HUDEP-2 (cell line): ENCODE measurements around the gene SERTAD4.
"Not testable (repeated sequence)": the region's sequence is repeated elsewhere in the genome, so short reads cannot be mapped to it uniquely, and the experiment has no call there.

Experiments used
- DNase-seq, 76 experiments: peaks; one replicate each; lab custom pipeline; 2025; ENCODE audit not compliant: unreplicated experiment in 76 of 76; lab: John Stamatoyannopoulos, UW

Gene SERTAD4

DNA sequence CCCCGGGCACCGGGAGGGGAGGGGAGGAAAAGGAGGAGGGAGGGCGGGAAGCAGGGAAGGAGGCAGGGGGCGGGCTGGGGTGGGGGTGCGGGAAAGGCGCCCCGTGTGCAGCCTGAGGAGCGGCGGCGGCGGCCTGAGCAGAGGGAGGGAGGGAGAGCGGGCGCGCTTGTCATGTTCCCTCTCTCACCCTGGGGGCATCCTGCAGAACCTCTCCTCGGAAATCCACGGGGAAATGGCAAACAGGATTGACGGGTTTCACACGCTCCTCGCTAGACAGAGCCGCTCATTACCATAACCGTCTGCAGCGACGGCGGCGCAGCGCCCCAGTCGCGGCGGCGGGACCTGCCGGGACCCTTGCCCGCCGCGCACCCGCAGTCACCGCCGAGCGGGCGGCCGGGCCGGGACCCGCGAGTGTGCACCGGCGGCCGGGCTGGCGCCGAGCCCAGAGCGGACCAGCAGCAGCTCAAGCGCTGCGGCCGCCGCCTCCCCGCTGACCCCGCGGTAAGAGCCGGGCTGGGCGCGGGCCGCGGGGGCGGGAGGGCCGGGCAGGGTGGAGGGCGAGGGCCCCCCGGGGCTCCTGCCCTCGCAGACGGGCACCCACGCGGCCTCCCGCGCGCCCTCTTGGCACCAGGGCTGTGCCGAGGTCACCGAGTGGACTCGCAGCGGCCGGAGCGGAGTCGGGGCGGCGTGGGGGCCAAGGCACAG, at the start of gene SERTAD4:
SERTAD4 (plus strand) TSS at position 286 of the 705 bp plus-strand sequence. CDS start 5,165 bp downstream, outside the sequence.
- no peak for DNase-seq

DNA sequence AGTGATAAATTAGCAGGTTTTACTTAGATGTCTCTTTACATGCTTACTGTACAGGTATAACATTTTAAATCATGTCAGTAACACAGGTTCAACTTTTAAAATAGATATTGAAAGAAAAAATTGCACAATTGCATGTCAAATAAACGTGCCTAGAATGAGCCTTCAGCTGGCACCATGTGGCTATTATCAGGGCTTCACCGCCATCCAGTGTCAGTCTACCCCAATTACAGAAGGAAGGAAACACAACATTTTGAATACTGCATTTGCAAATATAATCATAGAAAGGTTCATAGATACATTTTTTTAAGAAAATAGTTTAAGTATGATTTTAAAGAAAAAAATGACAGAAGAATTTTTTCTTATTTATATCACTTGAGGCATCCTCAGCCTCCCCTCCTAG, 47.5 kb upstream of the SERTAD4 start:
- DNase-seq: no peak

DNA sequence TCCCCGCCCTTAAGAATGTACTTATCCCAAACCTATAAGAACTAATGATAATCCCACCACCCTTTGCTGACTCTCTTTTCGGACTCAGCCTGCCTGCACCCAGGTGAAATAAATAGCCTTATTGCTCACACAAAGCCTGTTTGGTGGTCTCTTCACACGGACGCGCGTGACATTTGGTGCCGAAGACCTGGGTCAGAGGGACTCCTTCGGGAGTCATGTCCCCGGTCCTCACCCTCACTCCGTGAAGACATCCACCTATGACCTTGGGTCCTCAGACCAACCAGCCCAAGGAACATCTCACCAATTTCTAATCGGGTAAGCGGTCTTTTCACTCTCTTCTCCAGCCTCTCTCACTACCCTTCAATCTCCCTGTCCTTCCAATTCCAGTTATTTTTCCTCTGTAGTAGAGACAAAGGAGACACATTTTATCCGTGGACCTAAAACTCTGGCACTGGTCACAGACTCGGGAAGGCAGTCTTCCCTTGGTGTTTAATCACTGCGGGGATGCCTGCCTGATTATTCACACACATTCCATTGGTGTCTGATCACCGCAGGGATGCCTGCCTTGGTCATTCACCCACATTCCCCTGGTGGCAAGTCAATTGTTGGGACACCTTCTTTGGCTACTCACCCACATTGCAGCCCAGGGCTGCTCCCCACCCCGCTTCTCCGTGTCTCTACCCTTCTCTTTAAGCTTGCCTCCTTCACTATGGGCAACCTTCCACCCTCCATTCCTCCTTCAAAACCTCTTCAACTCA, 44.6 kb upstream of the SERTAD4 start:
- DNase-seq: not testable (repeated sequence)

GRCh38 chr1:210189426-210189825, 43.2 kb upstream of the SERTAD4 start:
- DNase-seq: no peak

DNA sequence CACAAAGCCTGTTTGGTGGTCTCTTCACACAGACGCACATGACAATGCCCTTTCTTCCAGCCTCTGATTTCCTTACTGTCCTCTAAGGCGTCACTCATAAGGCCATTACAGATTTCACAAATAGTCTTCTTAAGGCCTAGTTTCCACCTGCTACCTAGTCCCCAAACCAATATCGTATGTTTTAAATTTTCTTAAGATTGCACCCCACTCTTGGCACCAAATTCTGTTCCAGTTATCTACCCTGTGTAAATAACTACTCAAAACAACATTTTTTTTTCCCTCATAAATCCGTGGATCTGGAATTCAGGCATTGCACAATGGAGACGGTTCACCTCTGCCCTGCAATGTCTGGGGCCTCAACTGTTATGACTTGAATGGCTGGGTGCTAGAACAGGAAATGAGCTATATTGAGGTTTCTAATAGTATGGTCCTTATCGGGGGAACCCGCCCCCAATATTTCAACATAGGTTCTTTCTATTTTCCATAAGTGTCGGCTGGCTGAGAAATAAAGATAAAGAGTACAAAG, 36.9 kb upstream of the SERTAD4 start:
- DNase-seq: no peak

DNA sequence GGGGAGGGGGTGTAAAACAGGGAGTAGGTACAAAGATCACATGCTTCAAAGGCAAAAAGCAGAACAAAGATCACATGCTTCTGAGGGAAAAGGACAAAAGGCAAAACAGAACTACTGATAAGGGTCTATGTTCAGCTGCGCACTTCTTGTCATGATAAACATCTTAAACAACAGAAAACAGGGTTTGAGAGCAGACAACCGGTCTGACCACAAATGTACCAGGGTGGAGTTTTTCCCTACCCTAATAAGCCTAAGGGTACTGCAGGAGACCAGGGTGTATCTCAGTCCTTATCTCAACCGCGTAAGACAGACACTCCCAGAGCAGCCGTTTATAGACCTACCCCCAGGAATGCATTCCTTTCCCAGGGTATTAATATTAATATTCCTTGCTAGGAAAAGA, 36.3 kb upstream of the SERTAD4 start:
- peak in 2 of 76 experiments; percentile 6 to 11 for DNase-seq

GRCh38 chr1:210198840-210199239, 33.8 kb upstream of the SERTAD4 start:
- DNase-seq: no peak

DNA sequence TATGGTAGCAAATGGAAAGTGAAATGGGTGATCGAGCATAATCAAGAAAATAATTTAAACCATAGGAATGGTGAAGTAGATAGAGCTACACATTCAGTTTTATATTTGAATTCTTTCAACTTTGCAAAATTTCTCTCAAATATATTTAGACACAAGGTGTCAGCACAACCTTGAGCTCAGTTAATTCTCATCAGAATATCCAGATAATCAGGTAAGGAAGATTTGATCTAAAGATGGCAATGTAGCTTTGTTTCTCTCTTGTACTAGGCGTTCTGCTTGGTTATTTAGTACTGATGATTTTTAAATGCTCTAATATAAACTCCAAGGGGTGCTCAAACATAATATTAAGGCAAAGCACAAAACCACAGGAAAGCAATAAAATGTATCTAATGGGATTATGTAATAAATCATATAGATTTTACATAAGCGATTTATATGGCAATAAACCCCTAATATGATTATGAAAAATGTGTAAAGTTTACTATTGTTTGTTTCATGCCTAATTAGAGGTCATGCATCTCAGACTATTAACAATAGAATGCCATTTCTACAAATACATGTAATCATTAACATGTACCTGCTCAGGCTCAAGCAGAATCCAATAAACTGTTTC, 32.4 kb upstream of the SERTAD4 start:
- no peak for DNase-seq

DNA sequence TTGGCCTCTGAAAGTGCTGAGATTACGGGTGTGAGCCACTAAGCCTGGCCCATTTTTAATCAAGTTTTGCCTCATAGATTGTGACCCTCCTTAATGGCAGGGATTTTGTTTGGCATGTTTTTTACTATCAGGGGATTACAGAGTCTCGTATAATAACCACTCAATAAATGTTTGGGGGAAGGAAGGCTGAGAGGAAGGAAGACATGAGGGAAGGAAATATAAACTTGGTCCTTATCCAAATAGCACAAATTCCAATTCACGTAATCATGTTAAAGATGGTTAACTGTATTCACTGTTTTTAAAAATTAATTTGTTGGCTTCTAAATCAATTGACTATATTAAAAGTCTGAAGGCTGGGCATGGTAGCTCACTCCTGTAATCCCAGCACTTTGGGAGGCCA, 30.9 kb upstream of the SERTAD4 start:
- DNase-seq: no peak

DNA sequence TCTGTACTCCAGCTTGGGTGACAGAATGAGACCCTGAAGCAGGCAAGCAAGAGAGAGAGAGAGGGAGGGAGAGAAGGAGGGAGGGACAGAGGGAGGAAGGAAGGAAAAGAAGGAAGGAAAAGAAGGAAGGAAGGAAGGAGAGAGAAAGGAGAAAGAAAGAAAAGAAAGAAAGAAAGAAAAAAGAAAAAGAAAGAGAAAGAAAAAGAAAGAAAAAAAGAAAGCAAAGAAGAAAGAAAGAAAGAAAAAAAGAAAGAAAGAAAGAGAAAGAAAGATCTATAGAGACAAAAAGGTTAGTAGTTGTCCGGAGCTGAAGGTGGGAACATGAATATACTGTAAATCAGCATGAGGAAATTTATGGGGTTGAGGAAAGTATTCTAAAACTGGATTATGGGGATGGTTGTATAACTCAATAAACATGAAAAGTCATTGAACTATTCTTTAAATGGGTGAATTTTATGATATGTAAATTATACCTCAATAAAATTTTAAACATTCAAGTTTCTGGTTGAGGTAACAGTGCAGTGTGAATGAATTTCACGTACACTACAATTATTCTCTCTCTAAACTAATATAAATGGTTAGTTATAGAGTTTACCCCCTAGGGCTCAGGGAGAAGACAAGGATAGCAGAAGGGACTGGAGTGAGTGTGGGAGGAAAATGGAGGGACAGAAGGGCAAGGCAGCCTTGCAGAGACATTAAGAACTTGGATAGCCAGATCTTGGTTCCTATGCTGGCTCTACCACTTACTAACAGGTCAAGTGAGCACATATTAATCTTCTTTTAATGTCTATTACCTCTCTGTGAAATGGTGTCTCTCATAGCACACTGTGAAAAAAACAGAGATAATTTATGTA, 24.8 kb upstream of the SERTAD4 start:
- no peak for DNase-seq

- DNase-seq: no peak
These were observed 19.3 kb upstream of the SERTAD4 start for GRCh38 chr1:210213335-210213734.

GRCh38 chr1:210214573-210215409, 17.8 kb upstream of the SERTAD4 start:
- DNase-seq: no peak

DNA sequence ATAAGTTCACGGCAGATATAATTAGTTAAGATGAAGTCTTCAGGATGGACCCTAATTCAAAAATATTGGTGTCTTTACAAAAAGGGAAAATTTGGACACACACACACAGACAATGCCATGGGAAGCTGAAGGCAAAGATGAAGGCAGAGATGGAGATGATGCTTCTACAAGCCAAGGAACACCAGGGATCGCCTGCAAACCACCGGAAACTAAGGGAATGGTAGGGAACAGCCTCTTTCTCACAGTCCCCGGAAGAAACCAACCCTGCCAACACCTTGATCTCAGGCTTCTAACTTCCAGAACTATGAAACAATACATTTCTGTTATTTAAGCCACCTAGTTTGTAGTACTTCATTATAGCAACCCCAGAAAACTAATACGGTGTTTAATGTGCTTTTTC, 15.1 kb upstream of the SERTAD4 start:
- no peak for DNase-seq

DNA sequence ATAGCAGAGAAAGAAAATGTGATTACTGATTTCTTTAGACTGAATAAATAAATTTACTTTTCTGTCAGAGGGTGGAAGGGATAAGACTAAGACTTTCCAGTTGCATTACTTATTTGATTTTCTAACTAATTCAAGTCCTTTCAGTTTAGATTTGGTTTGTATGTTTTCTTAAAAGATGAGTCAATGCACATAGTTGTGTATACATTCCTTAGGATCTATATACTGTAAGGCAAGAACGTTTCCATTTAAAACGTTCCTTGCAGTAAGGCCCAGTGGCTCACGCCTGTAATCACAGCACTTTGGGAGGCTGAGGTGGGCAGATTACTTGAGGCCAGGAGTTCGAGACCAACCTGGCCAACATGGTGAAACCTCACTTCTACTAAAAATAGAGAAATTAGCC, 14.5 kb upstream of the SERTAD4 start:
- no peak for DNase-seq

DNA sequence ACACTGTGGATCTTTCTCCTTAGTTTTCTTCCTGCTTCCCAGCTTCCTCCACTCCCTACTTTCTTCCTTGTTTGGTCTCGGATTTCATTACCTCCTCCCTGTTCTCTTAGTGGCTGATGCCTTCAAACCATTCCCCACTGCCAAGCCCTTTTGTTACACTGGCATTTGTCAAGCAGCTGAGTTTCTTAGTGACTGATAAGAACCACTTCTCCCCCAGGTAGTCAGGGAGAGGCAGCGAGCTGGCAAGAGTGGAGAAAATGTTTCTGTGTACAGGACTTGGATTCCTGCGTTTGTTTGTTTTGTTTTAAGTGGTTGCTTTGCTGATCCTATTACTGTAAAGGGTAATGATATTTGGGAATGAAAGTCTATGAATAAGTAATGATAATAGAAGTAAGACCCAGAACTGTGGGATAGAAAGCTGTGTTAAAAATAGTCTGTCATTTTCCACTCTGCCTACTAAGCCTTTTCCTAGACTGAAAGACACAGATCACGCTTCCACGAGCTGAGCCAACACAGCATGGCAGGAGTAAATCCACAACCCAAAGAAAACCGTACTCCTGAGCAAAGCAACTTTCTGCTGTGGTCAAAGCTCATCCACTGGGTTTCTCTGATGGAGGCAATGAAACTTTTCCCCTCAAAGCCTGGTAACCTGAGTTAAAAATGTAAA, 10.1 kb upstream of the SERTAD4 start:
- DNase-seq: no peak

GRCh38 chr1:210223226-210223904, 9.2 kb upstream of the SERTAD4 start:
- DNase-seq: no peak

- no peak for DNase-seq
These were observed 4.4 kb upstream of the SERTAD4 start for GRCh38 chr1:210228158-210228557.

DNA sequence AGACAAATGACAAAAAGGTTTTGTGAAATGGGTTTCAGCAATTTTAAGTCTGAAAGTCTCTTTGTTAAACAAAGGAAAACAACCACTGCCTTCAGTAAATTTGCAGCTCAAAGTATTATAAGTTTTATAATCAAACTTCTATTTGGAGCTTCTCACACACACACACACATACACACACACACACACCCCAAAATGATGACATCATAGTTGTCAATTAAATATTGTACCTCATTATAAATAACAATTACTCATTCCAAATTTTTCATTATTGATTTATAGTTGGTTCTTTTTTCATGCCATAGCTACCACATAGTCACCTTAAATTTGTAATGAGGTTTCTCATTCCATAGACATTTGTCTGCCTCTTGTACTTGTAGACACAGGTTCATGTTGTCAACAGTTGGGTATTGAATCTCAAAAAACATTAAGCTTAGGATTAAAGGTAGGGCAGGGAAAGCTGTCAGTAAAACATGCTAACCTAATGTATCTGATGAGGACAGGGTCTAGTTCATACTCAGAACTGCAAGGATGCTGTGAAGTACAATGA, 2.4 kb upstream of the SERTAD4 start:
- no peak for DNase-seq
